Stimulated activated naive CD8-positive, alpha-beta T cell treated with anti-CD3 and anti-CD28 coated beads, Interleukin-15, amount 100 ng/mL, for 72 hours (primary cell): ENCODE results near the gene ANTXR1.

Experiments
- ATAC-seq: fragments of 150-1000 bp; cut with Tn5 transposase; 2 replicates; pipeline ENCODE4 v1.10.0; 2021; ENCODE audit warnings: mild to moderate bottlenecking, moderate library complexity
- DNase-seq, 2 donors: peaks; one replicate each; pipeline ENCODE4 v3.0.0; 2021 to 2022
- H3K27ac Mint-ChIP-seq, 2 donors: one replicate each; pipeline ENCODE4 v1.8.0; 2022; ENCODE audit warnings: mild to moderate bottlenecking in 2 of 2, mixed read lengths in 2 of 2, moderate library complexity in 2 of 2
- H3K27me3 Mint-ChIP-seq: one replicate; pipeline ENCODE4 v1.8.0; 2022; ENCODE audit warnings: mixed read lengths
- H3K4me1 Mint-ChIP-seq: one replicate; pipeline ENCODE4 v1.8.0; 2022; ENCODE audit warnings: mild to moderate bottlenecking, mixed read lengths
- H3K4me3 Mint-ChIP-seq, 2 donors: one replicate each; pipeline ENCODE4 v1.8.0; 2022; ENCODE audit warnings: mild to moderate bottlenecking in 2 of 2, mixed read lengths in 2 of 2, moderate library complexity in 1 of 2
- H3K9me3 Mint-ChIP-seq, 2 donors: one replicate each; pipeline ENCODE4 v1.8.0; 2022; ENCODE audit warnings: mixed read lengths in 2 of 2

ANTXR1 gene

GRCh38 chr2:69291004-69291650, 278.1 kb downstream of the ANTXR1 start:
- Mint-ChIP-seq H3K9me3 (no peaks in the 10 kb centered on the region), H3K4me3 (no peak overlapping the region), H3K27ac (peak overlapping the region in 1 of 2 donors; percentile 14), H3K27me3 (no peaks in the 10 kb centered on the region), H3K4me1 (no peaks in the 10 kb centered on the region)
- ATAC-seq (no peak), DNase-seq (no peak)

GRCh38 chr2:69291721-69292120, 278.7 kb downstream of the ANTXR1 start:
- Mint-ChIP-seq H3K4me3 (no peak overlapping the region), H3K9me3 (no peaks in the 10 kb centered on the region), H3K27me3 (no peaks in the 10 kb centered on the region), H3K4me1 (no peaks in the 10 kb centered on the region), H3K27ac (no peak overlapping the region)
- ATAC-seq (no peak), DNase-seq (no peak)

- H3K9me3 Mint-ChIP-seq = no peaks in the 10 kb centered on the region
- no peak overlapping the region for H3K27ac Mint-ChIP-seq
- DNase-seq (no peak), ATAC-seq (no peak)
- no peaks in the 10 kb centered on the region for H3K4me1 Mint-ChIP-seq
- no peaks in the 10 kb centered on the region for H3K27me3 Mint-ChIP-seq
- no peak overlapping the region for H3K4me3 Mint-ChIP-seq
Measured at GRCh38 chr2:69292256-69292655, 279.3 kb downstream of the ANTXR1 start.

GRCh38 chr2:69296421-69296820, 283.4 kb downstream of the ANTXR1 start:
- ATAC-seq (no peak), DNase-seq (no peak)
- no peaks in the 10 kb centered on the region for H3K4me1 Mint-ChIP-seq
- no peak overlapping the region for H3K4me3 Mint-ChIP-seq
- H3K27me3 Mint-ChIP-seq = peaks cover 7% of the 10 kb centered on the region
- H3K27ac Mint-ChIP-seq = no peak overlapping the region
- no peaks in the 10 kb centered on the region for H3K9me3 Mint-ChIP-seq

DNA sequence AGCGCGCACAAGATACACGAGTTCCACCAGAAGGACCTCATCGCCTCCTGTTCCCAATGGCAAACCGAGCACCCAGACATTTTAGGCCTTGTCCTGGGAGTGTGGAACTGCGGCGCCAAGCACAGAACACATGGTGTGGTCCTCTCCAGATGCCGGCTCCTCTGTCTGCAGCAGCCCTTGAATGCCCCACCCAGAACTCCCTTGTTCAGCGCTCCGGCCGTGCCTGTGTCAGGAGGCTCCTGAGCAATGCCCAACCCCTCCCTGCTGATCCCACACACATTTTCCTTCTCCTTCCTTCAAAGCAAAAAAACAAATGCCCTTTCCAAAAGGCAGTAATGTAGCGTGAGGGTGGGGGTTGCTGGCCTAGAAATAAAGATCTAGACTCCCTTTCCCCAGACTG, 284.2 kb downstream of the ANTXR1 start:
- ATAC-seq (no peak), DNase-seq (no peak)
- H3K4me3 Mint-ChIP-seq = no peak overlapping the region
- peaks cover 12% of the 10 kb centered on the region for H3K27me3 Mint-ChIP-seq
- H3K9me3 Mint-ChIP-seq = no peaks in the 10 kb centered on the region
- H3K4me1 Mint-ChIP-seq = no peaks in the 10 kb centered on the region
- no peak overlapping the region for H3K27ac Mint-ChIP-seq

- Mint-ChIP-seq H3K9me3 (no peaks in the 10 kb centered on the region), H3K27me3 (peaks cover 19% of the 10 kb centered on the region), H3K4me1 (no peaks in the 10 kb centered on the region), H3K4me3 (no peak overlapping the region), H3K27ac (no peak overlapping the region)
- ATAC-seq = no peak
- DNase-seq = no peak
Measured at GRCh38 chr2:69298261-69298660, 285.3 kb downstream of the ANTXR1 start.

GRCh38 chr2:69298862-69299261, 285.9 kb downstream of the ANTXR1 start:
- H3K4me1 Mint-ChIP-seq = no peaks in the 10 kb centered on the region
- peaks cover 0 to 1% of the 10 kb centered on the region in 2 donors for H3K9me3 Mint-ChIP-seq
- H3K27me3 Mint-ChIP-seq = peaks cover 21% of the 10 kb centered on the region
- DNase-seq (no peak), ATAC-seq (no peak)
- no peak overlapping the region for H3K4me3 Mint-ChIP-seq
- H3K27ac Mint-ChIP-seq = no peak overlapping the region
